ENCODE data around the gene KCTD1. TPM values are rescaled to one million over a fixed set of nuclear protein-coding genes. Genes with fewer than 3 reads are reported as not detected.

KCTD1 gene
- polyA plus RNA-seq, 3 donors = 0.40 TPM; not detected in 2

GRCh38 chr18:26461405-26461804, 86.9 kb downstream of the KCTD1 start:
- no peaks in the 10 kb centered on the region for H3K36me3 ChIP-seq (replicated peaks in 1 of 2; ENCODE audit: control insufficient read depth in 1 of 2, insufficient read depth in 2 of 2, low read length in 2 of 2)
- Mint-ChIP-seq H3K27ac (no peak overlapping the region), H3K9me3 (peaks cover 0 to 2% (median 0%) of the 10 kb centered on the region in 7 donors), H3K4me3 (no peak overlapping the region), H3K27me3 (ENCODE audit: low read depth in 3 of 3) (peaks cover 0 to 2% (median 1%) of the 10 kb centered on the region in 3 donors), H3K36me3 (no peaks in the 10 kb centered on the region), H3K4me1 (peaks cover 11% of the 10 kb centered on the region)
- intact Hi-C loops (cut with micrococcal nuclease) = no loop called here
- peaks cover 6 to 12% of the 10 kb centered on the region in 2 donors for H3K4me1 ChIP-seq (ENCODE audit: control insufficient read depth in 1 of 2, insufficient read depth in 2 of 2, low read length in 2 of 2)
- no peak overlapping the region for H2AFZ ChIP-seq (ENCODE audit: insufficient read depth, low read depth, low read length, poor library complexity, severe bottlenecking)
- H4K20me1 ChIP-seq (ENCODE audit: insufficient read depth, low read length) = no peaks in the 10 kb centered on the region
- H3K4me3 ChIP-seq (replicated peaks in 1 of 3; ENCODE audit: low read depth in 2 of 3, low read length in 3 of 3) = no peak overlapping the region
- 100% methylated on average over 1 of the region's 3 CpGs for WGBS (ENCODE audit: insufficient coverage)
- no peaks in the 10 kb centered on the region for H3K27me3 ChIP-seq (ENCODE audit: control insufficient read depth in 2 of 2, insufficient read depth in 2 of 2, low read length in 2 of 2)
- no peak for DNase-seq
- H3K4me2 ChIP-seq (replicated peaks; ENCODE audit: extremely low read depth, low read length, poor library complexity, severe bottlenecking) = no peak overlapping the region
- no peak overlapping the region for H3K27ac ChIP-seq (ENCODE audit: low read depth in 1 of 2, low read length in 2 of 2)
- TF ChIP-seq CTCF (IDR thresholded peaks at IDR 0.05) = no peak
- no peaks in the 10 kb centered on the region for H3K79me2 ChIP-seq (ENCODE audit: insufficient read depth, low read length)
- no peak overlapping the region for H3K9ac ChIP-seq (ENCODE audit: insufficient read depth, low read length, poor library complexity, severe bottlenecking)
- H3K9me3 ChIP-seq (replicated peaks in 1 of 2; ENCODE audit: control insufficient read depth in 1 of 2, insufficient read depth in 1 of 2, low read length in 2 of 2) = no peaks in the 10 kb centered on the region

- Mint-ChIP-seq H3K27ac (no peak overlapping the region), H3K36me3 (no peaks in the 10 kb centered on the region), H3K4me1 (peaks cover 11% of the 10 kb centered on the region), H3K27me3 (ENCODE audit: low read depth in 3 of 3) (peaks cover 0 to 2% (median 1%) of the 10 kb centered on the region in 3 donors), H3K9me3 (peaks cover 0 to 1% (median 0%) of the 10 kb centered on the region in 7 donors), H3K4me3 (no peak overlapping the region)
- intact Hi-C loops (cut with micrococcal nuclease) = no loop called here
- Histone ChIP-seq H4K20me1 (ENCODE audit: insufficient read depth, low read length) (no peaks in the 10 kb centered on the region), H3K36me3 (replicated peaks in 1 of 2; ENCODE audit: control insufficient read depth in 1 of 2, insufficient read depth in 2 of 2, low read length in 2 of 2) (no peaks in the 10 kb centered on the region), H3K9ac (ENCODE audit: insufficient read depth, low read length, poor library complexity, severe bottlenecking) (no peak overlapping the region), H3K4me2 (replicated peaks; ENCODE audit: extremely low read depth, low read length, poor library complexity, severe bottlenecking) (no peak overlapping the region), H3K79me2 (ENCODE audit: insufficient read depth, low read length) (no peaks in the 10 kb centered on the region), H3K4me3 (replicated peaks in 1 of 3; ENCODE audit: low read depth in 2 of 3, low read length in 3 of 3) (no peak overlapping the region), H3K27ac (ENCODE audit: low read depth in 1 of 2, low read length in 2 of 2) (no peak overlapping the region), H3K4me1 (ENCODE audit: control insufficient read depth in 1 of 2, insufficient read depth in 2 of 2, low read length in 2 of 2) (peaks cover 6 to 12% of the 10 kb centered on the region in 2 donors), H3K27me3 (ENCODE audit: control insufficient read depth in 2 of 2, insufficient read depth in 2 of 2, low read length in 2 of 2) (no peaks in the 10 kb centered on the region), H2AFZ (ENCODE audit: insufficient read depth, low read depth, low read length, poor library complexity, severe bottlenecking) (no peak overlapping the region), H3K9me3 (replicated peaks in 1 of 2; ENCODE audit: control insufficient read depth in 1 of 2, insufficient read depth in 1 of 2, low read length in 2 of 2) (no peaks in the 10 kb centered on the region)
- no peak for TF ChIP-seq CTCF (IDR thresholded peaks at IDR 0.05)
- no peak for DNase-seq
- WGBS (ENCODE audit: insufficient coverage) = 86% methylated on average over 4 of the region's 4 CpGs
These were observed 87.8 kb downstream of the KCTD1 start for GRCh38 chr18:26460449-26461091.

All from CD14-positive monocyte (primary cell).